H1 (cell line): ENCODE measurements around the gene GNB5. TPM values are rescaled to one million over a fixed set of nuclear protein-coding genes. Genes with fewer than 3 reads are reported as not detected.

Experiments used
- CTCF ChIP-seq, 3 experiments: IDR thresholded peaks; 1 replicate in 2 of 3; 2 replicates in 1 of 3; pipeline versions ENCODE4 v1.5.1 to v1.6.1; 2011; ENCODE audit warnings: low read length in 3 of 3, mild to moderate bottlenecking in 3 of 3, inconsistent platforms in 2 of 3, low read depth in 1 of 3, moderate library complexity in 1 of 3; ENCODE audit not compliant: insufficient read depth in 1 of 3; ENCODE audit errors: control extremely low read depth in 1 of 3
- JUN ChIP-seq: IDR thresholded peaks from 2 replicates; pipeline ENCODE4 v1.6.1; 2011; ENCODE audit warnings: low read depth, mild to moderate bottlenecking, improper control_type of control experiment, low read length
- polyA plus RNA-seq, 7 experiments: library from polyadenylated mRNA; depleted of rRNA in 3 of 7; stranded (reverse) in 5 of 7; unstranded in 2 of 7; fragments of >200 nt in 5 of 7; fragments of 200-250 nt in 2 of 7; gene quantifications; 1 replicate in 5 of 7; 2 replicates in 1 of 7; 4 replicates in 1 of 7; pipeline versions ENCODE4 v1.2.1 to v1.2.3, GENCODE V29; 2011 to 2013; ENCODE audit warnings: missing spikeins in 2 of 7, mixed read lengths in 2 of 7
- total RNA-seq: library from RNA; stranded (reverse); fragmentation: NEBNext Ultra II Directional; extraction: Animal tissue kit (Norgen Biotek cat#: 25700); gene quantifications from 2 replicates; pipeline ENCODE4 v1.2.1, GENCODE V29; 2021

GNB5 gene
- total and polyA plus RNA-seq, 2 of the 8 experiments (the other 6 are each of a cell fraction or from before 2014, with no cell fraction given): 21.7 to 42.5 TPM

GRCh38 chr15:52078876-52079700 lies 112.1 kb downstream of the GNB5 start (continued):
- TF ChIP-seq CTCF (IDR thresholded peaks at IDR 0.05; ENCODE audit: control extremely low read depth in 1 of 3, insufficient read depth in 1 of 3, low read depth in 1 of 3, low read length in 3 of 3) (peak; percentile 84 to 92 (median 87)), JUN (no peak)
- TF ChIP-seq, all 59 proteins: peak for 2
